NCI-H69 (cell line): ENCODE results near the gene EYA3.
"Not testable (repeated sequence)": the region's sequence is repeated elsewhere in the genome, so short reads cannot be mapped to it uniquely, and the experiment has no call there.

Experiments used
- DNase-seq: peaks from one replicate; lab custom pipeline; 2025; lab: John Stamatoyannopoulos, UW

Gene EYA3

GRCh38 chr1:28027660-28028059 lies 60.8 kb downstream of the EYA3 start:
- DNase-seq: no peak

GRCh38 chr1:28027238-28027637 lies 61.2 kb downstream of the EYA3 start:
- DNase-seq: no peak

- DNase-seq: no peak
Measured at GRCh38 chr1:28026329-28026728, 62.1 kb downstream of the EYA3 start.

- no peak for DNase-seq
Measured at GRCh38 chr1:28021064-28021463, 67.3 kb downstream of the EYA3 start.

GRCh38 chr1:28010969-28011368 lies 77.4 kb downstream of the EYA3 start:
- no peak for DNase-seq

GRCh38 chr1:28003117-28003516 lies 85.3 kb downstream of the EYA3 start:
- not testable (repeated sequence) for DNase-seq

GRCh38 chr1:28002600-28002999 lies 85.8 kb downstream of the EYA3 start:
- no peak for DNase-seq

- DNase-seq: no peak
Measured at GRCh38 chr1:27999055-27999454, 89.4 kb downstream of the EYA3 start.

- not testable (repeated sequence) for DNase-seq
Measured at GRCh38 chr1:27994526-27994925, 93.9 kb downstream of the EYA3 start.

- no peak for DNase-seq
Measured at GRCh38 chr1:27994060-27994459, 94.3 kb downstream of the EYA3 start.

- DNase-seq: no peak
Measured at GRCh38 chr1:27993241-27993640, 95.2 kb downstream of the EYA3 start.

- DNase-seq: no peak
Measured at GRCh38 chr1:27992276-27992675, 96.1 kb downstream of the EYA3 start.

GRCh38 chr1:27990920-27991537 lies 97.4 kb downstream of the EYA3 start:
- DNase-seq: no peak

- no peak for DNase-seq
Measured at GRCh38 chr1:27981145-27981544, 107.3 kb downstream of the EYA3 start.

GRCh38 chr1:27980216-27980845 lies 108.1 kb downstream of the EYA3 start:
- DNase-seq: no peak

- no peak for DNase-seq
Measured at GRCh38 chr1:27979859-27980201, 108.6 kb downstream of the EYA3 start.

- DNase-seq: peak; percentile 59
Measured at GRCh38 chr1:27979151-27979858, 109.1 kb downstream of the EYA3 start.

- no peak for DNase-seq
Measured at GRCh38 chr1:27974417-27974781, 114.0 kb downstream of the EYA3 start.

- no peak for DNase-seq
Measured at GRCh38 chr1:27973771-27974416, 114.5 kb downstream of the EYA3 start.

GRCh38 chr1:27972141-27972540 lies 116.3 kb downstream of the EYA3 start:
- DNase-seq: no peak

GRCh38 chr1:27971674-27972073 lies 116.7 kb downstream of the EYA3 start:
- peak; percentile 85 for DNase-seq

- peak; percentile 3 for DNase-seq
Measured at GRCh38 chr1:27970401-27970800, 118.0 kb downstream of the EYA3 start.

- DNase-seq: no peak
Measured at GRCh38 chr1:27968692-27969091, 119.7 kb downstream of the EYA3 start.
